Stimulated activated CD4-positive, alpha-beta T cell treated with anti-CD3 and anti-CD28 coated beads, Interleukin-2, amount 100 ng/mL, for 4 hours (primary cell): Measurements from ENCODE around the gene LRRC4C.
"Not testable (repeated sequence)": the region's sequence is repeated elsewhere in the genome, so short reads cannot be mapped to it uniquely, and the experiment has no call there.

Experiments used
- DNase-seq: peaks from one replicate; pipeline ENCODE4 v3.0.0-alpha.2; 2020; ENCODE audit warnings: low read depth

LRRC4C gene

DNA sequence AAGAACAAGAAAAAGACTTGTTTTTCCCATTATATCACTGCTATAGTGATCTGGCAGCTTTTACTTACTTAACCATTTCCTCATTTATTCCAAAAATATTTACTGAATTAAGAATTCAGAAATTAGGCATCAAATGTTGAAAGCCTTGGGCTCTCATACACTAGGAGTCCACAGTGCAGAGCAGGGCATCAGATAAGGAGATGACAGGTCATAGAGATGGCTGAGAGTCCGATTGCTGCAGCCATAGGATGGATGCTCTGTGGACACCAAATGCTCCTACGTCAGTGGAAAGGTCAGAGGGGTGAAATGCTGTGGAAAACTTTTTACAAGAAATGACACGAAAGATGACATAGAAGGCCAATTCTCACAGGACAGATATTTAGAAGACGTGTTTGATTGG, 771.1 kb downstream of the LRRC4C start:
- DNase-seq, result no peak

DNA sequence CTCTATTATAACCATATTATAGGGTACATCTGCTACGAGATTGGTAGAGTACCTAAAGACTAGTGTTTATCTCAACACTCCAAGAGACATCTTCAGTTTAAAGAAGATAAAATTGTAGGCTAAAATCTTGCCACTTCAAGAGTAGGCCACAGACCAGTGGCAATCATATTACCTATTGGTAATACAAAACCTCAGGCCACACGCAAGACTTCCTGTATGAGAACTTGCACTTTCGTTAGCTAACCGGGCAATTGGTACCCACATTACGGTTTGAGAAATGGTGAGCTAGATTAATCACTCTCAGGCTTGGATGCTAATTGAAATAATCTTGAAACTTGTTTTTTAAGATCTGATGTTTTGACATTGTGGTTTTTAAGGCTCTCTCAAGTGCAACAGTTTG, 772.7 kb downstream of the LRRC4C start:
- no peak for DNase-seq

DNA sequence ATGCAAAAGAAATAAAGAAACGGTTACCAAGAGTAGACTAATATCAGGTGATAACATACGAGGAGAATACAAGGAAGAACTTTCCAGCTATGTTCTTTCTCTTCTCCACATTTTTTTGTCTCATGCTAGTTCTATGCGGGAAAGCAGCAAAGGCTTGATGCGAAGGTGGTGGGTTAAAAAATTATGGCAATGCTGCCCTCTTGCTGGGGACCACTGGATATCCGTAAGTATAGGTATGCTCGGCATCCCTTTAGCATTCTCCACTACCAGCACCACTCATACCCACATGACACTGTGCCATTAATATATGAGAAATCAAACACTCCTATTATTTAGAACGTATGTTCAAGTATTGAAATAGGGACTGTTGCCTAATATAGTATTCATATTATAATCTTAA, 776.4 kb downstream of the LRRC4C start:
- DNase-seq, result no peak

DNA sequence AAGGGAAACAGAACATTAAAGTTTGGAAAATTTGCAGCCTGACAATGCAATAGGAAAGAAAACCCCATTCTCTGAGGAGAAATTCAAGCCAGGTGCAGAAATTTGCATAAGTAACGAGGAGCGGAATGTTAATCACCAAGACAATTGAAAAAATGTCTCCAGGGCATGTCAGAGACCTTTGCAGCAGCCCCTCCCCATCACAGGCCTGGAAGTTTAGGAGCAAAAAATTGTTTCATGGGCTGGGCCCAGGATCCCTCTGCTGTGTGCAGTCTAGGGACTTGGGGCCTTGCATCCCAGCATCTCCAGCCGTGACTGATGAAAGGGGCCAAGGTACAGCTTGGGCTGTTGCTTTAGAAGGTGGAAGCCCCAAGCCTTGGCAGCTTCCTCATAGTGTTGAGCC, 780.2 kb downstream of the LRRC4C start:
- DNase-seq, result no peak

DNA sequence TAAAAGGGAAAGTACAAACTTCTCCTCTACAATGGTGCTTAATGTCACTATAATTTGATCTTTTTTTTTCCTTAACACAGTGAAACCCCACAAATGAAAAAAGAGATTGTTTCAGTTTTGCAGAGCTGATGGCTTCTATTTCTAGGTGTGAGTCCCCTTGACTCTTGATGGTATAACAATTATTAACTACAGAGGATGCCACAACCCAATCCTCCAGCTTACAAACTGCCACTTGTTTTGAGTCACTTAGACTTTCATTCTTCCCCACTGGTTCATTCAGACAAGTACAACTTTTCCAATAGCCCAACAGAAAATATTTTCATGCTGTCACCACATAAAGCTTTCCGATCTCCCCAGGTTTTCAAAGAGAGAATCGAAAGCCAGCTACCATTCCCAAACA, 812.2 kb downstream of the LRRC4C start:
- no peak for DNase-seq

DNA sequence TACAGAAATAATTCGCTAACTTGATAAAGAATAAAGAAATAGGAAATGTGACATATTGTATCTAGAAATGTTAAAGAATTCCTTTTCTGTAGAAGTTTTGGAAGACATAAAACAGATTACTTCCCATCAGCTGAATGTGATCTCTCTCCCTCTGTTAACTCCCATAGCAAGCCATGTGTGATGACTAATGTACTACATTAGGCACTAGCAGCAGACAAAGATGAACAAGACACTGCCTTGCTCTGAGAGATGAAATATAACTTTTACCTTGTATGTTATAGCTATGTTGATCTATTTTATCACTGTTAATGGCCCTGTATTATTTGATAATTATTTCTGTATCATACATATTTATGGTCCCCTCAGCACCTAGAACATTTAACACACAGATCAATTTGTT, 817.2 kb downstream of the LRRC4C start:
- no peak for DNase-seq

DNA sequence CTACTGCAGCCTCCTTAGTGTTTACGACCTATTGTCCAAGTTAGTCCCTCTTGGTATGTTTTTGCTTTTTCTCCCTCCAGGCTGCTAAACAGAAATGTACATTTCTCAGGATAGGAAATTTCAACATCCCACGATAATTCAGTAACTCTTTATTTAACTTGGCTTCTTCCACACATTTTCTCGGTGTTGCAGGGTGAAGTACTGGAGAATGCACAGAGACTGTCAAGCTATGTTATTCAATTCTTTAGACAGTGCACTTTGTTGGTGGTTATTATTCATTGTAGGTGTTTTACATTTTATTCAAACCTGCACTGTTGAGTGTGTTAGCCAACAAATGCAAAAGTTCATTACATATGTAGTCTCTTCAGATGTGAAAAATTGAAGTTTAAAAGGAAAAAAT, 839.8 kb downstream of the LRRC4C start:
- no peak for DNase-seq

DNA sequence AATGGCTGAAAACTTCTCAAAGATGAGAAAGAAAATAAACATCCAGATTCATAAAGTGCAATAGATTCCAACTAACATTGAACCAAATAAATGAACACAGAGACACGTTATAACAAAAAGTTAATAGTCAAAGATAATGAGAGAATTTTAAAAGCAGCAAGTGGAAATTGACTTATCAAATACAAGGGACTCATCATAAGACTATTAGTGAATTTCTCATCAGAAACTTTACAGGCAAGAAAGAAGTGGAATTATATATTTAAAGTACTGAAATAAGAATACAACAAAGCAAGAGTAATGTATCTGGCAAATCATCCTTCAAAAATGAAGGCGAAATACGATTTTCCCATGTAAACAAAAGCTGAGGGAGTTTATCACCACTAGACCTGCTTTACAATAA, 852.7 kb downstream of the LRRC4C start:
- DNase-seq, result no peak

DNA sequence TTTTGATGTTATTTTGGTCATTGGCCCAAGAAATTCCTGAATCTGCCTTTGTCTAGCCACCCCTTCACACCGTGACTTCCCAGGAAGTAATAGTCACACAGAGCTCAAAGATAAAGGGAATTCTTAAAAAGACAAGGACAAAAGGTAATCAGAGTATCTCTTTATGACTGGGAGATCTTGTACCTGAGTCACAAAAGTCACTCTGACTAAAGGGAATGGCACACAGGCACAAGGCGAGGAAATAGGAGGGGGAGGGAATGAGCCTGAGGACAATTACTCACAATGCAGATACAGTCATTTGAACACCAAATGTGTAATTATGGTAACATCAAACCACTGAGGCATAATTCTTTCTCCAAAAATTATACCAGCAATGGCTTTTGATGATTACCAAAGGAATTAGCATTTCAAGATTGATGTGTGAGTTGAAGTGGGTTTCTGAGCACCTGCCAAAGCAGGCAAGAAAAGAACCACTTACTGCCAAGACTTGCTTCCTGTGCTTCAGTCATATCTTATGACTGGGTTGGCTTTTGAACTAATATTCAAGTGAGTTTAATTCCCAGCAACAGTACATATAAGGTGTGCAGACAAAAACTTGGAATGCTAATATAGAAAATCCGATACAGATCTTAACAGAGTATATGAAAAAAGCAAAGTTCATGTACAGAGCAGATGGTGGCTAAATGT, 856.4 kb downstream of the LRRC4C start:
- no peak for DNase-seq

DNA sequence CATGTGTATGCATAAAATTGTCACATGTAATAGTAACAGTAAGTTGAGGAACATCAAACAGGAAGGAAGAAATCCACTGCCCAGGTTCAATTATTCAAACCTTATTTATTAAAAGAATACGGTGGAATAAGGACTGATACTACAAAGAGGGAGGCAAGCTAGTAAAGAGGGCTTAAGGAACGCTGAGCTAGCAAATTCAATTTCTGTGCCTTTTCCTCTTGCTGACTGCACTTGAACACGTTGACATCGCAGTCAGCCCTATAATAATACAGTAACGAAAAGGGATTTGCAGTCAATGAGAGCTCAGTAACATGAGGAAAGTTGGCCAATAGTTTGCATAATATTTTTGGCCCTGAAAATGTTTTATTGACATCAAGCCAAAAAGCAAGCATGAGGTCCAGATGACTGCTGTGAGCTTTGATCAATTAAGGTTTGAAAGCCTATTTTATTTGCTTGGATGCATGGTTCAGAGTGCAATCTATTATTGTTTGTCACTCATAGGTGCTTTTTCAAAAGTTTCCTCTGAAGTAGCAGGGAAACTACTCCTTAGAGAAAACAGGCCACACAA, 861.8 kb downstream of the LRRC4C start:
- no peak for DNase-seq

DNA sequence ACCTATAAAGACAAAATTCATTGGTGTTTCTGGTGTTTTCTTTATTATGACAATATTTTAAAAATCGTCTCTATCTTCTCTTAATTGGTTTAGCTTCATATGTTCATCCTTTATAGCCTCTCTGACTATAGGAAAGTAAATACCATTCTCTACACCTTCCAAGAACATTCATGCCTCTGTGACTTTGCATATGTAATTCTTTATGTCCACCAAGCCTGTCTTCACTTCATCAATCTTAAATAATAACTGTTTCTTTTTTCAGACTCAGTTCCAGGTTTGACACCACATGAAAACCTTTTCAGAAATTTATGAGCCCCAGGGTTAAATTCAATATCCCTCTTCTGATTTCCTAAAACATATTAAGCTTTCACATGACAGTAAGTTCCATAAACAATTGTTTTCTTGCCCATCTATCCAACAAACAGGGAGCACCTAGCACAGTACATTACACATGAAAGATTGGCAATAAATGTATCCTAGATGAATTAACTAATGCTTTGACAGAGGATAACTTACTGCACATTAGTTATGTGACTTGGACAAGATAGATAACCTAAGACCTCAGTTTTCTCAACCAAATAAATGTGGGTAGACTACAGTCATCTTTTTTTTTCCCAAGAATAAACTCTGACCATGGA, 886.1 kb downstream of the LRRC4C start:
- DNase-seq, result no peak

DNA sequence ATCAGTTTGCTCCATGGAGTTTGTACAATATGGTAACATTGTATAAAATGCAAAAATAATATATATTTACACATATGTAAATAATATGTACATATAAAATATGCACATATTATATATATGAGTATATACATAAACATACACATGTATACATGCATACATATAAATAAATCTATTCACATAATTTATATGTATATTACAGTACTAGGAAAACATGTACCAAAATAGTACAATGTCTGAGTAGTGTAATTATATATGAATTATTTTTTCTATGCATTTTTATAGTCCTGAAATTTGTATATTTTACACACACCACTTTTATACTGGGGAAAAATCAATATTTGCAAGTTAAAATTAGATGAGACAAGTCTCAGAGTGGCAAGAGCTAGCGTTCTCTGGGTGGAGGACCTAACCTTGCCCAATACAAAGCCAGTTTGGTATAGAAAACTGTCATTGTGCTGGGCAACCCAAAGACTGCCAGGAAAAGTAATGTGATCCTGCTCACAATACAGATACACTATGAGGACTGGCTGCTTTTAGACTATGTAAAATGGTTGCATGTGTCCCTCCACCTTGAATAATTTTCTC, 889.4 kb downstream of the LRRC4C start:
- no peak for DNase-seq

DNA sequence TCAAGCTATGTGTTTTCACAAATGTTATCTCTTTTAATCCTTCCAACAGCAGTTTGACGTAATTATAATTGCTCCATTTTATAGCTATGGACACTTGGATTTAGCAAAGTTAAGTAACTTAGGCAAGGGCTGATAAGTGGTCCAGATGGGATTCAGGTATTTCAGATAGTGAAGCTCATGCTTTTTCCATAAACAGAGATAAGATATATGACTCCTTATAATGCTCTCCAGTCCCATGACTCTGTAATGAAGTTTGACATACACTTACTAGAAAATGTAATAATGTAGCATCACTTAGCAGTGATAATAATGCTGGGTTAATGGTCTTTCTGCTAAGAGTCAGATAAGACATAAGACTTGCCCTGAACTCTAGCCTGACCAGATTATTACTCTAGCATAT, 892.1 kb downstream of the LRRC4C start:
- no peak for DNase-seq

DNA sequence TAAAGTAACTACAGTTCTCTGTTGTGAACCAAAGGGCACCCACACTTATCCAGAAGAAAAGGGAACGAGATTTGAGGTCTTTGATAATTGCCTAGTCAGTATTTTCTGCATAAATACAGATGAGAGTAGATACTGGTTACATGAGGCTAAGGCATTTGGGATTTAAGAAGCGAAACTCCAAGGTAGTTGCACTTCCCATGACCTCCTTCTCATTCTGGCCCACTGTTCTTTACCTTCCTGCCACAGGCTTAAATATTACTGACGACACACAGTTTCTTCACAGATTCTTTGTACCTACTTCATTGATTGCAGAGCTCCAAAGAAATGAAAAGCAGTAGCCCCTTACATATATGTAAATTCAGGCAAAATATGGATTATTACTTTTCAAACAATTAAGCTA, 915.3 kb downstream of the LRRC4C start:
- DNase-seq, result no peak

DNA sequence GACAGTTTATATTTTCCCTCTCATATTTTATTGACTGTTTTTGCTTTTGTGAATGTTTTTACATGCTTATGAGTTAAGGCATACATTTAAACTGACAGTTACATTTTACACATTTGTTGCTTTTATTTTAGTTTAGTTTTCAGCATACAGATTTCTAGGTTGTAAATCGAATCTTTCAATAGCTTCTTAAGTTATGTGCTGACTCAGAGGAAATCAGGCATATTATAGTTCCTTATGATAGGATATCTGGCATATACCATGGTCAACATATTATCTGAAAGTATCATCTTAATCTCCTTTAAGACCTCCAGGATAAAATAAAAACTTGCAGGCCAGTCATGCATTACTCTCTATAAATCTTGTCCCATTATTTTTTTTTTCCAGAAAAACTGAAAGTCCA, 916.6 kb downstream of the LRRC4C start:
- DNase-seq, result no peak

DNA sequence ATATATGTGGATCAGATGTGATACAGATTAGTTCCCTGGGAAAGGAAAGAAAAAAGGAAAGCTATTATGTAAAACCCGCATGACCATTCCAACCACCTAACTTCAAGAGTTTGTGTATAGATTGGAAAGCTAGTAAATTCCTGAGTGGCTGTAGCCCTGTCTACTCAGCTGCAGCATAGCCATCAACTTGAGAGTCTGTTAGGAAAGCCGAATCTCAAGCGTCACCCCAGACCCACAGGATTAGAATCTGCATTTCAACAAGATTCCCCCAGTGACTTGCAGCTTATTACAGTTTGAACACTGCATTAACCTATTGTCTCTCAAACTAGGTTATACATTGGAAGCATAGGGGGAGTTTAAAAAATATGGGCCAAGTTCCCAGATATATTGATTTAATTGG, 921.7 kb downstream of the LRRC4C start:
- no peak for DNase-seq

DNA sequence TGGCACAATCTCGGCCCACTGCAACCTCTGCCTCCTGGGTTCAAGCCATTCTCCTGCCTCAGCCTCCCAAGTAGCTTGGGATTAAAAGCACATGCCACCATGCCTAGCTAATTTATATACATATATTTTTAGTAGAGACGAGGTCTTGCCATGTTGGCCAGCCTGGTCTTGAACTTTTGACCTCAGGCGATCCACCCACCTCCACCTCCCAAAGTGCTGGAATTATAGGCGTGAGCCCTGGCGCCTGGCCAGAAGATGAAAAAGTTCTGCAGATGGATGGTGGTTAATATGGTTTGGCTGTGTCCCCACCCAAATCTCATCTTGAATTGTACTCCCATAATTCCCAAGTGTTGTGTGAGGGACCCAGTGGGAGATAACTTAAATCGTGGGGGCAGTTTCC, 937.4 kb downstream of the LRRC4C start:
- not testable (repeated sequence) for DNase-seq

DNA sequence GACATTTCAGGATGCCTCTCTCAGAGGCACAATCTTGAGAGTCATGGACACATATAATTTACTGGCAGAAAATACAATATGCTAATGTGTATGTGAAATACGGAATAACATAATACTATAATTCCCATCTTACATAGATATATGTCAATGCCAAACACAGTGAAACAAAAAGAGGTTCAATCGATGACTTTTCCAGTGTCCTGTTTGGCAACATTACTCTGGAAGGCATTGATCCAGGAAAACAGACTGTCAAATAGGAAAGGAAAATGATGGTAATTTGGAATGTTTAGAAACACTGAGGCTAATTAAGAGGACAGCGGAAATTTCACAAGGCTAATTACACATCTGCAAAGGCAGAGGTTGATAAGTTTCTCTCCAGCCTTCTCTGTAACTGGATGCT, 942.3 kb downstream of the LRRC4C start:
- no peak for DNase-seq

DNA sequence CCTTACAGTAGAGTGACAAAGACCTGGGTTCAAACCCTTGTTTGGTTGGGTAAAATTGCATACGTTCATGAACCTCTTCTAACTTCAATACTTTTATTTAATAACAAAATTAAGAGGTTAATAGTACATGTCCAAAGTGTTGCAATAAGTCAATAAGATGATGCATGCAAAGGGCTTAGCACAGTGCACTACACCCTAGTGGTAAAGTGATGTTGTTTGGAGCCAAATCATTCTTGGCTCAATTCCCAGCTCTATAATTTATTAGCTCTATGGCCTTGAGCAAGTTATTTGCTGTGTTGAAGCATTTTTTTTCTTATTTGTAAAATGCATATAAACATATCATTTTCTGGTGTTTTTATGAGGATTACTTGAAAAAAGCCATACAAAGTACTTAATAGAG, 945.3 kb downstream of the LRRC4C start:
- DNase-seq, result no peak

DNA sequence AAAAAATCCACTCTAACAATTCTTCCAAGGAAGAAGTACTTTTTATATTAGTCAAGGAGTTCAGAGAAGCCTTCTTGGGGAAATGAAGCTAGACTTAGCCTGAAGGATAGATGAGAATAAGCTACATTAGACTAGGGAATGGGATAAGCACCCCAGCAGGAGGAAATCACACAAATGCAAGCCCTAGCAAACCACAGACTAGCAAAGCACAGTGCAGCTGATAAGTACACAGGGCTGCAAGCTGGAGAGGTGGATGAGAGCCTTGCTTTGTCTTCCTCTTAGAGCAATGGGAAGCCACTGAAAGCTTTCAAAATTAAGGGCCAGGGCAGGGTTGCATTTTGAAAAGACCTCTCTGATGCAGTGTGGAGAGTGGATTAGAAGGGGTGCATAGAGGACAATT, 946.2 kb downstream of the LRRC4C start:
- DNase-seq, result no peak

DNA sequence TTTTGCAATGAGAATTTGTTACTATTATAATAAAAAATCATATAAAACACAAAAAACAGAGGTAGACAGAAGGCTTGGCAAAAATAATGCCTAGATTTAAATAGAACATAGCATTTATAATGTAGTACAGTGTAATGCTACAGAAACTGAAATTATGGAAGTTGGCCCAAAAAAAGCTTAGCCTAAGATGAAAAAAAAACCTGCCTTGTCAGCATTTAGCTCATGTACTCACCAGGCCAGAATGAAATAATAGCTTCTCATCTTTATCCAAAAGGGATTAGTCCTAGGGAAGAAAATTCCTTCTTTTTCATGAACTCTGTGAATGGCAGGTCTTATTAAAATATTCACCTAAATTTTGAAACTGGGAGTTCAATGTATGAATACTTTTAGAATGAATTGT, 951.1 kb downstream of the LRRC4C start:
- no peak for DNase-seq

DNA sequence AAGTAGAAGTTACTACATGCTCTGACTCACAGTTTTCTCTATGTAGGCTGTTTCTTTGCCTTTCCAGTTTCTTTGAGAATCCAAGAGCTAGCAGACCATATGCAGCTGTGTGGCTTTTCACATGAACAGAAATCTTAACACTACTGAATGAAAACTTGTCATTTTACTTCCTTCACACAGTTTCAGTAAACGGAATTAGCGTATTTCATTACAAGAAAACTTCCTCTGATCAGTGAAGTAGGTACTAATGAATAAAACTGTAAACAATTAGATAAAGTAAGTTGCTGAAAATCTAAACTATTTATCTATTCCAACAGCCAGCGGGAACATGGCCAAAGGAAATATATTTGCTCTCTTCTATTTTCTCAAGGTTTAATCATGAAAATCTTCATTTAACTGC, 953.2 kb downstream of the LRRC4C start:
- no peak for DNase-seq

DNA sequence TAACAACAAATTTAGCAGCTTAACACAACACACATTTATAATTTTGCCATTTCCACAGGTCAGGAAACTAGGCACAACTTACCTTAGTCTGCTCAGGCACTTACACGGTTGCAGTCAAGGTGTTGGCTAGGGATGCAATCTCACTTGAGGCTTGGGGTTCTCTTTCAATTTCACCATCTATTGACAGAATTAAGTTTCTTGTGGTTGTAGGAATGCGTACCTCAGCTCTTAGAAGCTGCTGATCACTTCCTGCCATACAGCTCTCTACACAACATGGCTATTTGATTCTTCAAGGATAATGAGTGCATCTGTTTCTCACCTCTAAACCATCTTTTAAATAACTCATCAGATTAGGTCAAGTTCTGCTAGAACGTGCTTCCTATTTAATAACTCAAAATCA, 968.1 kb downstream of the LRRC4C start:
- no peak for DNase-seq

DNA sequence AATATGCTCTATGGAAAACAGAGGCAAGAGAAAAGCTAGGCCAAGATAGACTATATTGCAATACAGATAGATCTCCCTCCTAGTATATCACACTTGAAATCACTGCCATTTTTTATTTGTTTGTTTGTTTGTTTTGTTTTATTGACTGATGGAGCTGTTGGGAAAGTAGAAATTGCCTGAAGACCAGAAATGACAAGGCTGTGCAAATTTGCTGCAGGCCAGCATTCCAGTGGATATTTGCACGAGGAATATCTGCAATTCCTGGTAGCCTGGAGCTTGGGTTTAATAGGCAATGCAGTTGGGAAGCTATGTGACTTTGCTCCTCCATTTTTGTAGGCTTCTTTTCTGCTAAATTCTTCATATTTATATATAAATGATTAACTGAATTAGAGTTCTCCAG, 991.7 kb downstream of the LRRC4C start:
- DNase-seq, result no peak
